ENCODE measurements around the gene FGF4. TPM values are rescaled to one million over a fixed set of nuclear protein-coding genes. Genes with fewer than 3 reads are reported as not detected.

The FGF4 gene
- polyA plus RNA-seq, 1 experiment: not detected

DNA sequence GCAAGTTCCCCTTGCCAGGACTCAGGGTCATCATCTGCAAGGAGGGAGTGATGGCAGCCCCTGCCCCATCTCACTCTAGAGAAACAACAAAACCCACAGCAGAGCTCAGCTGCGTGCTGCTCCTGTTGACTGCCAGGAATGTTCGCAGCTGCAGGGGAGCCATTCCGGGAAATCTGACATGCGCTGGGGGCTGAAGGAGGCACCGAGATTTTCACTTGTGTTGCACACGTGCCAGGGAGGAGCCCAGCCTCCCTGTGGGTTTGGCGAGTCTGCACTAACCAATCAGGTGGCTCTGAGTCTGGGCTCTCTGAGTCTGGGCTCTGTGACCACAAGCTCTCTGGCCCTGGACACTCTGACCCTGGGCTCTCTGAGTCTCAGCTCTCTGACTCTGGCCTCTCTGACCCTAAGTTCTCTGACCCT, 33.5 kb upstream of the FGF4 start:
- Histone ChIP-seq H3K9me3 (ENCODE audit: control insufficient read depth, insufficient read depth, low read length) (no peaks in the 10 kb centered on the region; the same call in 1 of the 2 replicates), H3K27ac (ENCODE audit: low read depth, low read length) (no peak overlapping the region), H3K27me3 (ENCODE audit: control insufficient read depth, insufficient read depth, low read length) (peaks cover 21% of the 10 kb centered on the region), H3K4me3 (ENCODE audit: low read depth, low read length) (no peak overlapping the region)
- TF ChIP-seq, protein P1, sequence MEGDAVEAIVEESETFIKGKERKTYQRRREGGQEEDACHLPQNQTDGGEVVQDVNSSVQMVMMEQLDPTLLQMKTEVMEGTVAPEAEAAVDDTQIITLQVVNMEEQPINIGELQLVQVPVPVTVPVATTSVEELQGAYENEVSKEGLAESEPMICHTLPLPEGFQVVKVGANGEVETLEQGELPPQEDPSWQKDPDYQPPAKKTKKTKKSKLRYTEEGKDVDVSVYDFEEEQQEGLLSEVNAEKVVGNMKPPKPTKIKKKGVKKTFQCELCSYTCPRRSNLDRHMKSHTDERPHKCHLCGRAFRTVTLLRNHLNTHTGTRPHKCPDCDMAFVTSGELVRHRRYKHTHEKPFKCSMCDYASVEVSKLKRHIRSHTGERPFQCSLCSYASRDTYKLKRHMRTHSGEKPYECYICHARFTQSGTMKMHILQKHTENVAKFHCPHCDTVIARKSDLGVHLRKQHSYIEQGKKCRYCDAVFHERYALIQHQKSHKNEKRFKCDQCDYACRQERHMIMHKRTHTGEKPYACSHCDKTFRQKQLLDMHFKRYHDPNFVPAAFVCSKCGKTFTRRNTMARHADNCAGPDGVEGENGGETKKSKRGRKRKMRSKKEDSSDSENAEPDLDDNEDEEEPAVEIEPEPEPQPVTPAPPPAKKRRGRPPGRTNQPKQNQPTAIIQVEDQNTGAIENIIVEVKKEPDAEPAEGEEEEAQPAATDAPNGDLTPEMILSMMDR (IDR thresholded peaks at IDR 0.05; ENCODE audit: low read depth, low read length): no peak
- POLR2A ChIA-PET: no interaction called here
- CTCF ChIA-PET: no interaction called here
- no peak for DNase-seq (ENCODE audit: low read depth, low spot score)

GRCh38 chr11:69807106-69807815, 32.1 kb upstream of the FGF4 start:
- Histone ChIP-seq H3K27me3 (ENCODE audit: control insufficient read depth, insufficient read depth, low read length) (peaks cover 20% of the 10 kb centered on the region), H3K4me3 (ENCODE audit: low read depth, low read length) (no peak overlapping the region), H3K9me3 (ENCODE audit: control insufficient read depth, insufficient read depth, low read length) (no peaks in the 10 kb centered on the region; the same call in 1 of the 2 replicates), H3K27ac (ENCODE audit: low read depth, low read length) (no peak overlapping the region)
- DNase-seq (ENCODE audit: low read depth, low spot score): no peak
- ChIA-PET POLR2A (no interaction called here), CTCF (no interaction called here)
- TF ChIP-seq, protein P1 (IDR thresholded peaks at IDR 0.05; ENCODE audit: low read depth, low read length): no peak

DNA sequence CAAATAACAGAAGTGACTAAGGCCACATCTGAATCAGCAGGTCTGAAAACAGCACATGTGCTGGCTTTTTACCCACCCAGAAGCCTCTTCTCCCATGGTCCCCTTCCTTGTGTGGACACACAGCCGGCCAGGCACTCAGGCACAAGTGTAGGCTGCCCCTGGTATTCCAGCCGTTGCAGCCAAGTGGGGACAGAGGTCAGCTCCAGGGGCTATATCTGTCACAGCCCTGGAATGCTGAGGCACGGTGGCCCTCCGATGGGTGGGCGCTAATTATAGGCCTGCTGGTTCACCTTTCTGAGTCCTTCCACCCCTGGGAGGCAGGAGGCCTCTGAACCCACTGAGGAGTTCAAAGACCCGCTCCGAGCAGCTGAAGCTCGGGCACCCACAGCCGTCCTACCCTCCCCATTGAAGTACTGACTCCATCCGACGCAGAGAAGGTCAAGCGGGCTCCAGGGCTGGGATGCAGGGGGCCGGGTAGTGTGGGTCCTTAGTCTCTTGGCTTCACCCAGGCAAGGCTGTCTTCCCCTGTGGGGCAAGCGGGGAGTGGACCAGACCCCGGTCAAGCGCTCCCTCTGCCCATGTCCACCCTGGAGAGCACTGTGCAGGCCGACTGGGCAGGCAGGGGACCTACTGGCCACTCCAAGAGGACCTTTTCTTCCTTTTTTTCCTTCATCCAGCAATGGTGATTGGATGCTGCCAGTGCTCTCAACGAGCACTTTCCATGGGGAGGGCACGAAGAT, 29.8 kb upstream of the FGF4 start:
- TF ChIP-seq, protein P1 (IDR thresholded peaks at IDR 0.05; ENCODE audit: low read depth, low read length): no peak
- ChIA-PET POLR2A (no interaction called here), CTCF (no interaction called here)
- Histone ChIP-seq H3K27me3 (ENCODE audit: control insufficient read depth, insufficient read depth, low read length) (peaks cover 17% of the 10 kb centered on the region), H3K9me3 (ENCODE audit: control insufficient read depth, insufficient read depth, low read length) (peaks cover 3% of the 10 kb centered on the region), H3K27ac (ENCODE audit: low read depth, low read length) (no peak overlapping the region), H3K4me3 (ENCODE audit: low read depth, low read length) (no peak overlapping the region)
- no peak for DNase-seq (ENCODE audit: low read depth, low spot score)

DNA sequence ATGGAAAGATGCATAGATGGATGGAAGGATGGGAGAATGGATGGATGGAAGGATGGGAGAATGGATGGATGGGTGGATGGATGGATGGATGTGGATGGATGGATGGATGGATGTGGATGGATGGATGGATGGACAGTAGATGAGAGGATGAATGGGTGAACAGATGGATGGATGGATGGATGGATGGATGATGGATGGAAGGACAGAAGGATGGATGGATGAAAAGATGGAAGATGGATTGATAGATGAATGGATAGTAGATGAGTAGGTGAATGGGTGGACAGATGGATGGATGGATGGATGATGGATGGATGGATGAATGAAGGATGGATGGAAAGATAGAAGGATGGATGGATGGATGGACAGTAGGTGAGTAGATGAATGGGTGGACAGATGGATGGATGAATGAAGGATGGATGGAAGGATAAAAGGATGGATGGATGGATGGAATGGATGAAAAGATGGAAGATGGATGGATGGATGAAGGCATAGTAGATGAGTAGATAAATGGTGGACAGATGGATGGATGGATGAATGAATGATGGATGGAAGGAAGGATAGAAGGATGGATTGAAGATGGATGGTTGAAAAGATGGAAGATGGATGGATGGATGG, 28.6 kb upstream of the FGF4 start:
- TF ChIP-seq, protein P1 (IDR thresholded peaks at IDR 0.05; ENCODE audit: low read depth, low read length): no peak
- no peak overlapping the region for H3K27ac ChIP-seq (ENCODE audit: low read depth, low read length)
- CTCF ChIA-PET: interaction anchor here (0.6 kb wide), 1 partner anchor 61 kb away, joined by 3 read pairs; no protein-coding TSS in a partner anchor

GRCh38 chr11:69803022-69803421, 27.9 kb upstream of the FGF4 start:
- POLR2A ChIA-PET: no interaction called here
- CTCF ChIA-PET: interaction anchor here (0.6 kb wide), 1 partner anchor 61 kb away, joined by 3 read pairs; no protein-coding TSS in a partner anchor
- DNase-seq (ENCODE audit: low read depth, low spot score): no peak

More for the DNA sequence above, 28.6 kb upstream of the FGF4 start:
- H3K4me3 ChIP-seq (ENCODE audit: low read depth, low read length): no peak overlapping the region
- peaks cover 19% of the 10 kb centered on the region for H3K27me3 ChIP-seq (ENCODE audit: control insufficient read depth, insufficient read depth, low read length)
- peaks cover 4% of the 10 kb centered on the region for H3K9me3 ChIP-seq (ENCODE audit: control insufficient read depth, insufficient read depth, low read length)
- POLR2A ChIA-PET: no interaction called here
- DNase-seq (ENCODE audit: low read depth, low spot score): no peak

More at GRCh38 chr11:69803022-69803421, 27.9 kb upstream of the FGF4 start:
- TF ChIP-seq, protein P1 (IDR thresholded peaks at IDR 0.05; ENCODE audit: low read depth, low read length): no peak
- H3K27me3 ChIP-seq (ENCODE audit: control insufficient read depth, insufficient read depth, low read length): peaks cover 12% of the 10 kb centered on the region
- no peak overlapping the region for H3K4me3 ChIP-seq (ENCODE audit: low read depth, low read length)
- H3K27ac ChIP-seq (ENCODE audit: low read depth, low read length): no peak overlapping the region
- H3K9me3 ChIP-seq (ENCODE audit: control insufficient read depth, insufficient read depth, low read length): peaks cover 4% of the 10 kb centered on the region
